HK-2 (cell line): ENCODE data around the gene RASSF3.

Experiments
- DNase-seq: peaks from one replicate; pipeline ENCODE4 v3.0.0-alpha.2; 2018; ENCODE audit not compliant: unreplicated experiment

Gene RASSF3

DNA sequence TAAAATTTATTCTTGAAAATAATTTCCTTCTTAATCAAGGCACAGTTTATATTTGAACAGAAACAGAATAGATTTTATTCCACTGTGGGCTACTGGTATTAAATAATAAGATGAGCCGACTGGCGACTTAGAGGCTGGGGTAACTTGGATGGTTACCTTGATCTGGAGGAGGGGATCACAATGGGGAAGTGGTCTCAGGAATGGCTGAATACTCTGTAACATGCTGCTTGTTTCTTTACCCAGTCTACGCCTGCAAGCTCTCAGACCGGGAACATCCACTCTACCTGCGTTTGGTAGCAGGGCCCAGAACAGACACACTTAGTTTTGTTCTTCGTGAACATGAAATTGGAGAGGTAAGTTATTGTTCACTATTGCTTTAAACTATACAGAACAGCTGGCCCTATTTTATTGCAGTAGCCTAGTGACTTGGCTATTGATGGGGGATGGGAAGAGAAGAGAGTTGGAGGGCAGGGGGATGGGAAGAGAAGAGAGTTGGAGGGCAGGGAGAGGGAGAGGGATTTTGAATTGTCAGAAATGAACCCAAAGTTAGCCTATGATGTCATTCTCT is 81.0 kb downstream of the RASSF3 start:
- DNase-seq, result no peak

DNA sequence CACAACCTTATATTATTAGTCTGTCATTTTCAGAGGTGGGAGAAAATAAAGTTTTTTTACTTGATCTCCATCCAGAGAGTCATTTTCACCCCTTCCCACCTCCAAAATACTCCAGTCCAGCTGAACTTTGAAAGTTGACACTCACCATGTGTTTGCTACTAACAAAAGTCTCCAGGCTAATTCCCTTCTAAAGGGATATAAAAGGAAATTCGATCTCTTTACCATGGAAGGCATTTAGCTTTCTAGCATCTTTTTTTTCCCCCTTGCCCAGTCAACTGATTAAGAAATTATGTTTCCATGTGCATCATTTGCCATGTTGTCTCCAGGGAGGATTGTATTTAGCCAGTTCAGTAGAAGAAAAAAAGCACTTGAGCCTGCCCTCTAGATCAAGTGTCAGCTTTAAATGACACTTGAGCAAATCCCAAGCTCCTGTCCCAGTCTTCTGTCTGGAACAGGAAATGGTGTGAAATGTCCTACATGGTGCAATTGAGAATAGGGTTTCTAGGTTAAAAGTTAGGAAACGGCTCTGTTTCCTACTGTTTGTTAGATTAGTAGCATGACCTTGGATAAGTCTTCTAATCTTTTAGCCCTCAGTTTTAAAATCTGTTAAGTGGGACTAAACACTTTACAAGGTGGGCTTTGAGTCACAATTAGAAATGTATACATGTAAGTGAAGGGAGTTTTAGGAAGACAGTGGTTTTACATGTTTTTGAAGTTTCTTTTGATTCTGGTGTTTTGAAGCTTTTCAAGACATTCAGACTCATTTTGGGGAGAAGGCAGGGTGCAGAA is 81.7 kb downstream of the RASSF3 start:
- no peak for DNase-seq

- no peak for DNase-seq
These were observed 84.1 kb downstream of the RASSF3 start for GRCh38 chr12:64694130-64695040.

DNA sequence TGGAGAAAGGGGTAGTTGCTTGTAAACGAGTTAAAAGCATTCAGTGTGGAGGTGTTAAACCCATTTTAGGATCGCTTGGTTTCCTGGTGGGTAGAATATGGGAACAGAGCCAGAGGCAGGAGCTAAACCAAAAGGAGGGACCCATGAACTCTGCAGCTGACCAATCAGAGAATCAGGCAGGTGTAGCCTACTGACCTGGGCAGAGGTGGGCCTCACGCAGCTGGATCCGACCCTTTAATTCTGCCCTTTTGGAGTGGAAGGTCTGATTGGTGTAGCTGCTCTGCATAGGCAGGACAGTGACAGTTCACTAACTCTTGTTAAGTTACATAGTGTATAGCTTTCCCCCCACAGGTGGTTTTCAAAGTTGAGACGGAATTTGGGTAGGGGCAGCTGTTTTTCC is 85.3 kb downstream of the RASSF3 start:
- DNase-seq, result no peak

- DNase-seq, result no peak
These were observed 85.9 kb downstream of the RASSF3 start for GRCh38 chr12:64696080-64696741.

DNA sequence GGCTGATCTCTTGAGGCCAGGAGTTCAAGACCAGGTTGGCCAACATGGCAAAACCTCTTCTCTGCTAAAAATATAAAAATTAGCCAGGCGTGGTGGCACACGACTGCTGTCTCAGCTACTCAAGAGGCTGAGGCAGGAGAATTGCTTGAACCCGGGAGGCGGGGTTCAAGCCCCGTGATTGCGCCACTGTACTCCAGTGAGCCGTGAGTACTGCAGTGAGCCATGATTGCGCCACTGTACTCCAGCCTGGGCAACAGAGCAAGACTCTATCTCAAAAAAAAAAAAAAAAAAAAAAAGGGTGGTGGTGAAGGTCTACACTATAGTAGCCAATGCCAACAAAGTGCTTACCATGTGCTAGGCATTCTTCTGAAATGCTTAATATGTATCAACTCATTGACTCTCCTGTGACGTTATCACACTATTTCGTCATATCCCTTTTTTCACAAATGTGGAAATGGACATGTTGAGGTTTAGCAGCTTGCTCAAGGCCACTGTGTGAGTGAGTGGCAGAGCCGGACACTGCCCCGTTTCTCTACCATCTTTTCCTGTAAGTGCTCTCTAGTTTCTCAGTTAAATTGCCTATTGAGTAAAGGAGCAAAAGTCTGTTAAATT is 89.3 kb downstream of the RASSF3 start:
- DNase-seq, result no peak

DNA sequence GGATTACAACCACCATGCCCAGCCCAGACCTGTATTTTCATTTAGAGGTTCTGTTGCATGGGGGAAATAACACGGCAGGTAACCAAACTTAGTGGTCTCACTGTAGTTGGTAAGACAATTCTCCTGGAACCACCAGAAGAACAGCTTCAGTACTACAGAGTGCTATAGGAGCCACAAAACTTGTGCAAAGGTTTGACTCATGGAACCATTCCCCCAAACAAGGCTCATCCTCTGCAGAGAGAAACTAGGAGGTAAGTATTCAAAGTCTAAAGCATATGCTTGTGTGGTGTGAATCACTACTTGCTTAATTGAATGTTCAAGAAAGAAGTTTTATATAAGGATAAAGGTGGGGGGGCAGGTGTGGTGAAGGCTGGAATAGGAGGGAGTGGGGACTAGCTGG is 90.2 kb downstream of the RASSF3 start:
- DNase-seq, result no peak

DNA sequence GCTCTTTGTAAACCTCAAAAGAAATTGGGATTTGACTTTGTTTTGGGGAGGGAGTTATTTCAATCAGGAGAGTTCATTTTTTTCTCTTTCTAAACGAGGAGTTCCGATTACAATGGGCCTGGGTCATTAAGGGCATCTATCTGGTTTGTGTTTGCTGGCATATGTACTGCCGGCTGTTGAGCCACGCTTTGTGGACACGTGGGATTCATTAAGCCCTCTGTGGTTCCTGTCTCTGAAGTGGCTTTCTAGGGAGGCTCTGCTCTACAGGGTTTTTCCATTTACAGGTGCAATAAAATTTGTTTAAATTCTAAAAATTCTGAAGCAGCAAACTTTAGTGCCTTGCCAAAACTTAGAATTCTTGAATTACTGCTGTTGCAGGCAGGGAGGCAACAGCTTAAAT is 91.0 kb downstream of the RASSF3 start:
- DNase-seq, result no peak

- DNase-seq, result no peak
These were observed 96.0 kb downstream of the RASSF3 start for GRCh38 chr12:64706306-64706705.

- no peak for DNase-seq
These were observed 96.6 kb downstream of the RASSF3 start for GRCh38 chr12:64706857-64707256.

DNA sequence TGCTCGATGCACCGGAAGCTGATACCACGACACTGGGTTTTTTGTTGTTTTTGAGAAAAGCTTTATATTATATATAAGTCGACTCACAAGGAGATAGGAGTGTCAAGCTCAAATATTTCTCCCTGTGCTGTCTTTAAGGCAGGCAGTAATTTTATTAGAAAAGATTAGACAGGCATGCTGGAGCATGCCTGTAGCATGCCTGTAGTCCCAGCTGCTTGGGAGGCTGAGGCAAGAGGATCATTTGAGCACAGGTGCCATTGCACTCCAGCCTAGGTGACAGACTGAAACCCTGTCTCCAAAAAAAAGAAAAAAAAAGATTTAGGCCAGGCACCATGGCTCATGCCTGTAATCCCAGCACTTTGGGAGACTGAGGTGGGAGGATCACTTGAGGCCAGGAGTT is 97.1 kb downstream of the RASSF3 start:
- no peak for DNase-seq

GRCh38 chr12:64707926-64708325 is 97.6 kb downstream of the RASSF3 start:
- DNase-seq, result no peak

DNA sequence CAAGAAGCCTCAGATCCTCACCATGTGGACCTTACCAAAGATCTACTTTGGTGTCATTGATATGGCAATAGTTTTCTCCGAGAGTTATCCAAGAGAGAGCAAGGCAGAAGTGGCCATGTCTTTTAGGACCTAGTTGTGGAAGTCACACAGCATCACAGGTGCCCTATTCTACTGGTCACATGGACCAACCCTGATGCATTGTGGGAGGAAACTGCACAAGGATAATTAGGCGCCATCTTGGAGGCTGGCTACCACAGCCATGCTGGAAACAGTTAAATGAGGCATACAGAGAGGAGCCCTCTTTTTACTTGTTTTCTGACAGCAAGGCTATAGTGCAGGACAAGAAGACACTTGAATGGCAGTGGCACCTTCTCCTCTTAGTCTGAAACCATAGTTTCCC is 99.1 kb downstream of the RASSF3 start:
- DNase-seq, result no peak

GRCh38 chr12:64713376-64713775 is 103.1 kb downstream of the RASSF3 start:
- no peak for DNase-seq

DNA sequence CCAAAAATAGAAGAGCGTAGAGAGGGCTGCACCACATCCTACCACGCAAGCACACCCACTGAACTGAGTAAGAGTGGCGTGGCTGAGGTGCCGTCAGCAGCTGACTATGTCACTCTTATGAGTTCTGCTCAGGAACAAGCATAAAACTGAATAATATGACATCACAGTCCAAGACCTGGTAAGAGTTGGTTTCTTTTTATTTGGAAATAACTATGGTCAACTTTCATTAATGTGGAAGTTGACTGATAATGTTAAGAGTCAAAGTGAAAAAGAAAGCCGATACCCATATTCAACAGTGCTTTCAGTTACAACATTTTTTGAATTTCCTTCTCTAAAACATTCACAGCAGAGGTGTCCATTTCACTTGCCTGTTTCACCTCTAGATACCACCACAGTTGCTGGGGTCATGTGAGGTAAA is 104.3 kb downstream of the RASSF3 start:
- no peak for DNase-seq

DNA sequence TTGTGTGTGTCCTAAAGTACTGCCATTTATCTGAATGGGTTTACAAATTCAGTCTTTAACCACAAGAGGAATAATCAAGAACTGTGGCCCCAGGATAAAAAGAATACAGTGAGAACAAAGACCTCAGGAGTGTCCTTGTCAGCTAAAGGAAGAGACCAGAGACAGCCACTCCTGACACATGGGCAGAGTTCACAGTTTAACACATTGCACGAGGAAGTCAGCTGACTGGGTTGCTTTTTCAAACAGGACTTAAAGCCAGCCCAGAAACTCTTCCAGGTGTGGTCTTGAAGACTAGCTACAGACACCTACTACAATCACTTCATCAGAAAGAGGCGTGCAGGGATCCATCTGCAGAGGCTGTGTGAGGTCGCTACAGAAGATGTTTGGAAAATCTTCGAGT is 106.1 kb downstream of the RASSF3 start:
- no peak for DNase-seq

- no peak for DNase-seq
These were observed 106.7 kb downstream of the RASSF3 start for GRCh38 chr12:64716839-64717455.

DNA sequence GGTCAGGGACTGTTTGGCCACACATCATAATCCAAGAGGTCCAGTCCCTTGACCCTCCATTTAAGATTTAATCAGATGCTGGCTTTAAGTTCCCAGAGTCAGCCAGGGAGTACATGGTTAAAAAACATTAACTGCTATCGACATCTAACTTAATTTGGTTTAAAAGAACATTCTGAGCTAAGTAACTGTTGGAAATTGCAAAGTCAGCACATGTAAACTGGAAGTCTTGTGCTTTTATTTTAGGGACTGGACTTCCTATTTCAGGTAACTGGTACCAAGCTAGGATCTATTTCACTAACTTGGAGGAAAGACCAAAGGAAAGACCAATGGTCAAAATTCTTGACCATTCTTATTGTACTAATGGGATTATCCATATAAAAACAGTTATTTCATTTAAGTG is 108.4 kb downstream of the RASSF3 start:
- DNase-seq, result no peak

DNA sequence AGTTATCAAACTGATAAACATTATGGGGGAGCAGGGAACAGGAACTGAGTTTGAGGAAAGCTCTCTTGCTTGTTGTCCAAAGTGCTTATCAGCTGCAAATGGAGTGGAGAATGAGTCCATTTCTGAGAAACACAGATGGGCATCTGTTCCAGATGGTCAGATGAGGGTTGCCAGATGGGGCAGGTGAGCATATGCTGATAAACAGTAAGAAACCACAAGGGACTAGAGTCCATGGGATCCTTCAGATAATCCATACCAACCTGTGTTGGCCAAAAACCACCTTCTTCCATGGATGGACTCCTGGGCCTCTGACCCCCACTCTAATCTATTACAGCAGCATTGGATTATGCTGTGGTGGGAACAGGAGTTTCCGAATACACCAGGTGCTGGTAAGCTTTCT is 110.6 kb downstream of the RASSF3 start:
- no peak for DNase-seq

- DNase-seq, result no peak
These were observed 112.5 kb downstream of the RASSF3 start for GRCh38 chr12:64722835-64723234.

DNA sequence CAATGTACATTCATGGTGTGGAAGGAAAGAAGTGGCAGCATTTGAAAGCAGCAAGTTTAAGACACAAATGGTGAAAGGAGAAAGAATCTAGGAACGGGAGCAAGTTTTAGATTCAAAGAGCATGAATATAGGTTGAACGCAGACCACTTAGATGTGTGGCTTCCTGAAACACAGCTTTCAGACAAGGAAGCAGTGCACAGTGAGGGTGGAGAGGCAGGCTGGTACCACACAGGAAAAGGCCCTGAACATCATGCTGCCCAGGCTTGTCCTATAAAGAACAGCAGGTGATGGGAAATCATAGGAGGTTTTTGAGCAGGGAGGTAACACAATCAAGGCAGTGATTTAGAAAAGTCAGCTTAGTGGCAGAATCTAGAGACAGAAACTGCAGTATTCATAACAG is 113.3 kb downstream of the RASSF3 start:
- DNase-seq, result no peak
